ENCODE results near the gene GAB2.

- TF ChIP-seq, protein P1, sequence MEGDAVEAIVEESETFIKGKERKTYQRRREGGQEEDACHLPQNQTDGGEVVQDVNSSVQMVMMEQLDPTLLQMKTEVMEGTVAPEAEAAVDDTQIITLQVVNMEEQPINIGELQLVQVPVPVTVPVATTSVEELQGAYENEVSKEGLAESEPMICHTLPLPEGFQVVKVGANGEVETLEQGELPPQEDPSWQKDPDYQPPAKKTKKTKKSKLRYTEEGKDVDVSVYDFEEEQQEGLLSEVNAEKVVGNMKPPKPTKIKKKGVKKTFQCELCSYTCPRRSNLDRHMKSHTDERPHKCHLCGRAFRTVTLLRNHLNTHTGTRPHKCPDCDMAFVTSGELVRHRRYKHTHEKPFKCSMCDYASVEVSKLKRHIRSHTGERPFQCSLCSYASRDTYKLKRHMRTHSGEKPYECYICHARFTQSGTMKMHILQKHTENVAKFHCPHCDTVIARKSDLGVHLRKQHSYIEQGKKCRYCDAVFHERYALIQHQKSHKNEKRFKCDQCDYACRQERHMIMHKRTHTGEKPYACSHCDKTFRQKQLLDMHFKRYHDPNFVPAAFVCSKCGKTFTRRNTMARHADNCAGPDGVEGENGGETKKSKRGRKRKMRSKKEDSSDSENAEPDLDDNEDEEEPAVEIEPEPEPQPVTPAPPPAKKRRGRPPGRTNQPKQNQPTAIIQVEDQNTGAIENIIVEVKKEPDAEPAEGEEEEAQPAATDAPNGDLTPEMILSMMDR (IDR thresholded peaks at IDR 0.05) = no peak
- no peak for TF ChIP-seq POLR2A (IDR thresholded peaks at IDR 0.05)
Measured at GRCh38 chr11:78314762-78315161, 102.9 kb downstream of the GAB2 start.
